Erythroblast (primary cell): ENCODE measurements around the gene GABARAPL1.

Experiments used
- GATA1 ChIP-seq: IDR thresholded peaks from 2 replicates; pipeline ENCODE4 v1.6.1; 2011; ENCODE audit warnings: low read depth, mild to moderate bottlenecking, control low read depth, low read length, moderate library complexity
- POLR2A ChIP-seq: IDR thresholded peaks from 2 replicates; pipeline ENCODE4 v1.6.1; 2011; ENCODE audit warnings: mild to moderate bottlenecking, low read length

DNA sequence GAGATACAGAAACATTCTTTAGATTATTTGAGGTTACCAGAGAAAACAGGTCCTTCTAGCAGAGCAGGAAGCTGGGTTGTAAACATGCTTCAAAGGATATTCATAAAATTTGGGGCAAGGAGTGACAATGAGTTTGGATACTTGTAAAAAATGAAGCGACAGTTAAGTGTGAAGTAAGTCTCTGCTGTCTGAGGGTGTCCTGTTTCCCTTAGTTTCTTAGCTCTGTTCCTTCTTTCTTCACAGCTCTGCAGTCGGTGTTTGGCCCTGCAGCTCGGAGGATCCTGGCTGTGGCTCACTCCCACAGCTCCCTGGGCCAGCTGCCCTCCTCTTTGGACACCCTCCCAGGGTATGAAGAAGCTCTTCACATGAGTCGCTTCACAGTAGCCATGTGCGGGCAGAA is 23.0 kb upstream of the GABARAPL1 start:
- TF ChIP-seq GATA1 (no peak), POLR2A (no peak)
